Measurements from ENCODE around the gene KIRREL1.
A peak's percentile ranks its signal among the peaks of the same experiment; 100 is the strongest.
"Not testable (repeated sequence)": the region's sequence is repeated elsewhere in the genome, so short reads cannot be mapped to it uniquely, and the experiment has no call there.

The KIRREL1 gene

GRCh38 chr1:158124999-158125398 is 131.6 kb downstream of the KIRREL1 start:
- peak; percentile 85 for TF ChIP-seq CTCF (IDR thresholded peaks at IDR 0.05)
- Histone ChIP-seq H3K9me3 (no peaks in the 10 kb centered on the region), H3K4me1 (ENCODE audit: control insufficient read depth in 1 of 2, insufficient read depth in 1 of 2, low read depth in 1 of 2, low read length in 1 of 2) (no peaks in the 10 kb centered on the region), H3K4me3 (ENCODE audit: low read depth in 1 of 2, low read length in 1 of 2) (no peak overlapping the region), H3K27ac (no peak overlapping the region), H3K36me3 (no peaks in the 10 kb centered on the region), H3K27me3 (peaks cover 51% of the 10 kb centered on the region)

- H3K36me3 ChIP-seq: no peaks in the 10 kb centered on the region
- H3K27me3 ChIP-seq: peaks cover 40% of the 10 kb centered on the region
- no peak overlapping the region for H3K27ac ChIP-seq
- no peak overlapping the region for H3K4me3 ChIP-seq (ENCODE audit: low read depth in 1 of 2, low read length in 1 of 2)
- no peak for TF ChIP-seq CTCF (IDR thresholded peaks at IDR 0.05)
- no peaks in the 10 kb centered on the region for H3K4me1 ChIP-seq (ENCODE audit: control insufficient read depth in 1 of 2, insufficient read depth in 1 of 2, low read depth in 1 of 2, low read length in 1 of 2)
- H3K9me3 ChIP-seq: no peaks in the 10 kb centered on the region
Observed at GRCh38 chr1:158126425-158126824, 133.0 kb downstream of the KIRREL1 start.

GRCh38 chr1:158128531-158128930 is 135.1 kb downstream of the KIRREL1 start:
- not testable (repeated sequence) for H3K36me3 ChIP-seq; H3K4me3 ChIP-seq (ENCODE audit: low read depth in 1 of 2, low read length in 1 of 2); H3K9me3 ChIP-seq; H3K27ac ChIP-seq; H3K4me1 ChIP-seq (ENCODE audit: control insufficient read depth in 1 of 2, insufficient read depth in 1 of 2, low read depth in 1 of 2, low read length in 1 of 2)
- peaks cover 25% of the 10 kb centered on the region for H3K27me3 ChIP-seq

- Histone ChIP-seq H3K9me3 (no peaks in the 10 kb centered on the region), H3K27me3 (peaks cover 12% of the 10 kb centered on the region), H3K27ac (no peak overlapping the region), H3K36me3 (no peaks in the 10 kb centered on the region), H3K4me1 (ENCODE audit: control insufficient read depth in 1 of 2, insufficient read depth in 1 of 2, low read depth in 1 of 2, low read length in 1 of 2) (no peaks in the 10 kb centered on the region), H3K4me3 (ENCODE audit: low read depth in 1 of 2, low read length in 1 of 2) (no peak overlapping the region)
- no peak for TF ChIP-seq CTCF (IDR thresholded peaks at IDR 0.05)
Observed at GRCh38 chr1:158131217-158131616, 137.8 kb downstream of the KIRREL1 start.

DNA sequence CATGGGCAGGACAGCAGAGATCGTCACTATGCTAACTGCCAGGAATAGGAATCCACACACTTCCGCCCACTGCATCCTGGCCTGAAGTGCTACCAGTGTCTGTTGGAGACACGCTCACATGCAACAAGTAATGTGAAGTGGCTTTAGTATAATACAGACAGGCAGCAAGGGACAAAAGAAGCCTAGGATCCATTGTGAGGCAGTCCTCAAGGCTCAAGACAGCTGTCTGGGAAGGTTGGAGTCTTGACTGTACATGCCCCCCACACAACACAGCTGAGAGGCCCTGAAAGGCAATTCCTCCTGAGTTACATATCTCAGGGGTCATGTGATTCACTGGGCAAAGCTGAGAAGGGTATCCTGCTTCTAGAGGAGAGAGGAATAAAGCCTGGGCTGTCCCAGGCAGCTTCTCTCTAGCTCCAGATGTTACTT is 147.3 kb downstream of the KIRREL1 start:
- Histone ChIP-seq H3K9me3 (no peaks in the 10 kb centered on the region), H3K4me3 (ENCODE audit: low read depth in 1 of 2, low read length in 1 of 2) (no peak overlapping the region), H3K36me3 (no peaks in the 10 kb centered on the region), H3K27ac (no peak overlapping the region), H3K27me3 (no peaks in the 10 kb centered on the region), H3K4me1 (ENCODE audit: control insufficient read depth in 1 of 2, insufficient read depth in 1 of 2, low read depth in 1 of 2, low read length in 1 of 2) (no peaks in the 10 kb centered on the region)
- TF ChIP-seq CTCF (IDR thresholded peaks at IDR 0.05): no peak

- Histone ChIP-seq H3K27me3 (no peaks in the 10 kb centered on the region), H3K36me3 (no peaks in the 10 kb centered on the region), H3K4me3 (ENCODE audit: low read depth in 1 of 2, low read length in 1 of 2) (no peak overlapping the region), H3K27ac (no peak overlapping the region), H3K9me3 (no peaks in the 10 kb centered on the region), H3K4me1 (ENCODE audit: control insufficient read depth in 1 of 2, insufficient read depth in 1 of 2, low read depth in 1 of 2, low read length in 1 of 2) (peaks cover 35% of the 10 kb centered on the region in 2 experiments)
- no peak for TF ChIP-seq CTCF (IDR thresholded peaks at IDR 0.05)
Observed at GRCh38 chr1:158145173-158145719, 151.8 kb downstream of the KIRREL1 start.

Measured in neutrophil (primary cell).